GM18858 (cell line): ENCODE data around the gene ZNF385D.

ENCODE experiments used
- ATAC-seq: cut with Tn5 transposase; IDR thresholded peaks from one replicate; pipeline ENCODE4 v1.9.1; 2021; ENCODE audit not compliant: unreplicated experiment

ZNF385D gene

GRCh38 chr3:21462141-21462540, 288.9 kb downstream of the ZNF385D start:
- no peak for ATAC-seq

DNA sequence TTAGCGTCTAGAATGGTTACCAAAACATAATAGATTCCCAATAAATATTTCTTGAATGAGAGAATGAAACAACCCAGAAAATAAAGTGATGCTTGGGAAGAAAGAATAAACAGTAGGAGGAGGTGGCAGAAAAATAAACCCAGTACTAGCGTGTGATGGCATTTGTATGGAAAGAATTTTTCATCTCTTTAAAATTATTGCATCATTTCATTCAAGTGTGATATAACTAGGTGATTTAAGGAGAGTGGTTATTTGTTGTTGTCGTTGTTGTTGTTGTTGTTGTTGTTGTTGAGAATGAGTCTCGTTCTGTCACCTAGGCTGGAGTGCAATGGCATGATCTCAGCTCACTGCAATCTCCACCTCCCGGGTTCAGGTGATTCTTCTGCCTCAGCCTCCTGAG, 293.9 kb downstream of the ZNF385D start:
- no peak for ATAC-seq

DNA sequence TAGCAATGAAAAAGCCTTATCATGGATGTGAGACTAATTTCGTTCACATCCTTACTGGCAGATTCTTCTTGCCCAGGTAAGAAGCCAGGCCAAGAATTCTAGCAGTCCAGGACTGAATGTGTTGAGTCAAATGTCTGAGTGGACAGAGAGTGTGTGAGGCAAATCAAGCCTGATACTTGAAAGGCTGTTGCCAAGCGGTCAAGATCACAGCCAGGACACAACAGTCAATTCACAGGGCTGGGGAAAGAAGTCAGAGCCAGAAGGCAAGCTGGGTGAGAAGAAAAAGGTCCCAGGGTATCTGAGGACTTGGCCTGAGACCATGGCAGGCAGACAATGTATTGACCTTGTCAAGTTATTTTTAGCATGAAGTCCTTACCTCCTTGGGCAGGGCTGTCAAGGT, 301.3 kb downstream of the ZNF385D start:
- ATAC-seq: no peak

GRCh38 chr3:21447476-21448151, 303.4 kb downstream of the ZNF385D start:
- ATAC-seq: no peak

DNA sequence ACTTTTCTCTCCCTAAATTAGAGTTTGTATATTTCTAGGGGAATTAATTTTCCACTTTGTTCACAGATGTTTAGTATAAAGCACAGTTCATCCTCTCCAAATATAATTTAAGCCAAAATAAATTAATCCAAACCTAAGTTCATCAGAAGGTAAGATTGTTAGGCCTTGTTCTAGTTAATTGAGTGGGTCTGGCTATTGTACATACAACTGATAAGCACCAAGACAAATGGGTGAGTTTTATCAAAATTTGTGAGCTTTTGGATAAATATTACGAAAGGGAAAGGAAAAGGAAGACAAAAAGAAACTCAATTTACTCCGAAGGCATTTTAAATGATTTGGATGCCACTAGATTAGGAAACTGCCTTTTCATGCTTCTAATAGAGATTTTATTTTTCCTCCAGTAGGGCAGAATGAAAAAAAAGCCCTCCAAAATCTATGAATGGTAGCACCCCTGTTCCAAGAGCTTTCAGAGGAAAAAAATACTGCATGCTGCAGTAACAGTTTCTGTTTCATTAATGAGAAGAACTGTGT, 304.0 kb downstream of the ZNF385D start:
- ATAC-seq: no peak

GRCh38 chr3:21446027-21446426, 305.0 kb downstream of the ZNF385D start:
- ATAC-seq: peak; percentile 83

GRCh38 chr3:21441821-21442220, 309.2 kb downstream of the ZNF385D start:
- no peak for ATAC-seq

DNA sequence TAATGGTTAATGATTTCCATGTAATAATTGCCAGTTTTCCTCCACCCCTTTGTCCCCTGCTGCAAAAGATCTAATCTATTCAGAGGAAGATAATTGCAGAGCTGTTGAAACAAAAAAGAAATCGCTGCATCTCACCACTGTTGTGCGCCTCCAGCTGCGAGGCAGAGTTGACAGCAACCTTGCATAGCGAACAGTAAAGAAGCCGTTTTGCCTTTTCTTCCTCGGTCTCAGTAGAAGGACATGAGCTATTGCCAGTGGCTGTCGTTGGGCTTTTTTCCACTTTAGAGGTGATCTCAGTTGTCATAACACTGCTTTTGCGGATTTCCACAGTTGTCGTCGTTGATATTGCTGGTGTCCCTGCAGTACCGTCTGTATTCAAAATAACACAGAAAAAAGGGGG, 314.2 kb downstream of the ZNF385D start:
- no peak for ATAC-seq

DNA sequence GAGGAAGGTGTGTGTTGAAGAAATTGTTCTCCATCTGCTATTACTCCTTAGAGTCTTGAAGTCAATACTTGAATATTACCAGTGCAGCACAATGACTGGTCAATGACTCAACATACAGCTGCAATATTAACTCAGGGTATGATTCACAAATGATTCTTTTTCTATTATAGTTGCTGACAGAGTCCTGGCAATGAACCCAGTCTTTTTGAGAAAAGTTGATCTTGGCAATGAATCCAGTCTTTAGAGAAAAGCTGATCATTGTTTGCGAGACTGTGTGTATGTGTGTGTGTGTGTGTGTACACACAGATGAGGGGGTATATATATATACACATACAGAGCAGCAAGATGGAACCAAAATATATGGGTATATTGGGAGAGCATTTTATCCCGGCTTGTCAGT, 315.1 kb downstream of the ZNF385D start:
- no peak for ATAC-seq

- ATAC-seq: no peak
Measured at GRCh38 chr3:21434310-21434709, 316.7 kb downstream of the ZNF385D start.

- no peak for ATAC-seq
Measured at GRCh38 chr3:21433751-21434150, 317.3 kb downstream of the ZNF385D start.

DNA sequence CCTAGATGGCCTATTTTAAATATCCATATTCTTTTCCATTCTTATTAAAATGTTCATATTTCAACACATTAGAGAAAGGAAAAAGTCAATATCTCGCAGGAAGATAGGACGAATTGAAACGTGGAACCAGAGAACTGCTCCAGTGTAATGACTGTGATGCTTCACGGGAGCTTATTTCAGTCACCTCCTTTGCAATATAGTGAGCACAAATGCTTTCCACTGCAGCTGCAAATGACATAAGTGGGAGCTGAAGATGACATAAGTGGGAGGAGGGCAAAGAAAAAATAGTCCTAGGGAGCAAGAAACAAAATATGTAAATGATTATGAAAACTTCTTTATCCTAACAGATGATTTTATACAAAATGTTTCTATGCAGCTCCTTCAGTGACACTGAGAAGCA, 324.1 kb downstream of the ZNF385D start:
- no peak for ATAC-seq

DNA sequence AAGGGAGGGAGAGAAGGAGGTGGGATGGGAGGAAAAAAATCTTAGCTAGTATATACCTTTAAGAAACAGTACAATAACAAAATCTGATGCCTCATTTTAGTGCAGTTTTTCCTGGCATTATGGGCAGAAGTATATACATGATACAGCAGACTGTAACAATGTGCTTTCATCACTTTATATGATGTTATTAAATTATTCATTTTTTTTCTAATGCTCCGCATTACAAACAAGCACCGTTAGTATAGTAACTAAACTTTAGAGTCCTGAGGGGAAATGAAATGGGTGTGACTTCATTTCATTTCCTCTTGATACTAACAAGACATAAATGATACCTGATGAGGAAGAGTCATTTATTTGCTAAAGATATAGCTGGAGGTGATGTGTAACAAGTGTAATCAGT, 325.3 kb downstream of the ZNF385D start:
- no peak for ATAC-seq

DNA sequence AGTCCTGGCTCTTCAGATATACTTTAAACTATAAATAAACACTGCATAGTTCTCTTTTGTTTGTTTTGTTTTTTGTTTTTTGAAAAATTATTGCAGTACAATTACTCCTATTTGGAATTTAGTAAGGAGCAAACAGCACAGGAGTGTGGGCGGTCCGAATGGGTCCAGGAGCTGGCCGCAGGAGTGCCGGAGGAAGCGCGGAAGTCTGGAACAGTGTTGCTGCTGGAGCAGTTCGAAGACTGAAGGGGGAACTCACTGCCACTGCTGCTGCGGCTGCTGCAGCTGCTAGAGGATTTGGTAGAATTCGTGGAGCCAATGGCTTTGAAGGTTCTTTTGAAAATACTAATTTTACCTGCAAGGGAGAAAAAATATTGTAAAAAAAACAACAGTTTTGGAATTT, 329.9 kb downstream of the ZNF385D start:
- no peak for ATAC-seq

DNA sequence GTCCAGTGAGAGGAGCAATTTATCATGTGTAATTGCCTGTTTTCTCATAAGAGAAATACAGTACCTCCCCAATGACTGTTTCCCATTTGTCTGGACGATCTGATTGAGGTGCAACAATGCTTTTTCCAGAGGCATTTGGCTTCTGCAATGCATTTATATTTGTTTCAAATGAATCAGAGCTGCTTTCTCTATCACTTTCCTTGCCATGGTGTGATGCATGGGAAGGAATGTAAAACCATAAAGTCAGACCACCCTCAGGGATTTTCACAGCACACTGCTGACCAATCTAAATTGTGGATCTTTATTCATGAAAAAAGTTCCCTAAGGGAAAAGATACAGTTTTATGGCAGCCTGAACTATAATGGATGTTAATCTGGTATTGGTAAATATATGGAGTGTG, 333.0 kb downstream of the ZNF385D start:
- ATAC-seq: no peak

DNA sequence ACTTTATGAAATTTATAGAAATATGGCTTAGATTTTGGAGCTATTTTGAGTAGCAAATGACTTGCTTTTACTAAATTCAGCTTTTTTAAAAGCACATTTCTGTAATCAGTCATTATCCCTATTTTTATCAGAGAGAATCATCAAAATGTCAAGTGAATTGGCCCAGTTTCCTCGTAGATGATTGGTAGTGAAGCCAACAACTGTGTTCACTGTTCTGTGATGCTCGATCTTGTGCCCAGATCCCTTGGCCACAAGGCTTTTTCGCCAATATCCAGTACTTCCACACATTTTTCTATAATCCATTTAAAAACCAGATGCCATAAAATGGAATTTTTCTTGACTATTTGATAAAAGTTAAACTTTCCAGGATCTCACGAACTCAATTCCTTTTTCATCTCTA, 336.5 kb downstream of the ZNF385D start:
- no peak for ATAC-seq

DNA sequence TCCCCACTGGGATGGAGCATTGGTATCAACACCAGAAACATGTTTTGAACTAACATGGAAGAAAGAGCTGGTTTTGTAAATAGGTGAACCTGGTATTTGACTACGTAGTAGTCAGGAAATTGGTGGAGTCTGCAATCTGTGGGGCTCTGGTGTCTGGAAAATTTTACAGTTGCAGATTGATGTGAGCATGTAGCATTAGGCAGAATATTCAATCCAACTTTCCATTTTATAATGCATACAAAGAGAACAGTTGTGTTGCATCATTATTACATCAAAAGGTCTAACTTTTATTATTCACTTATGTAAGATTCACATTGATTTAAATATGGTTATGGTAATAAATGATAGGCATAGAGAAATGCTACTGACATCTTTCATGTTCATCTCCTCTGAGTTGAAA, 340.0 kb downstream of the ZNF385D start:
- ATAC-seq: no peak

DNA sequence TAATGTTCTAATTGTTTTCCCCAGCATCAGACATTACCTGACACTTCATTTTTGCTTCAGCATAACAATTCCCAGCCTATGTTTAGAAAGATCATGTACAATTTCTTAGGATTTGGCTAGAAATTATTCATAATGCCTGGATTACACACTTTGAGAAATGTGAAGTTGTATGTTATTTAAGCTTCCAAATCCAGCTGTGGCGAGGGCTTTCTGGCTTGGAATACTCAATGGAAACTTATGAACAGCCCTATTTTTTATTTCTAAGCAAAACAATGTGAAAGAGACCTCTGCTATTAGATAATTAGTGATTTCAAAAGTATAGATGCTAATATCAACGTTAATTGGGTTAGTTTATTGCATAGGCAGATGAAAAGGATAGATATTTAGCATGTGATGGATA, 341.6 kb downstream of the ZNF385D start:
- no peak for ATAC-seq

DNA sequence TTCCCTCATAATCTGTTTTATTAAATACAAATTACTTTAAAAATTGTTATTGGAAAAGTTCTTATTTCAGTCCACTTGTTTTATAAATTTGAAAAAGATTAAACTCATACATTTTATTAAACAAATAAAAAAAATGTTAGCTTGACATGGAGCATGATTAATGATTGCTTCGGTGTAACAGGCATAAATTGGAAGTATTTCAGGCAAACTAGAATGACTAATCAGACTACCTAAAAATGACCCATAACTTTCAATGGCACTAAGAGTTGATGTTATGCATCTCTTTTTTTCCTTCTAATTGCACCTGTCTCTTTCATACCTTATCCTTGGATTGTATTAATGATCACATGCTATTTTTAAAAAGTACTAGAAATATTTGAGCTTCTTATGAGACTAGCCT, 343.3 kb downstream of the ZNF385D start:
- ATAC-seq: no peak

DNA sequence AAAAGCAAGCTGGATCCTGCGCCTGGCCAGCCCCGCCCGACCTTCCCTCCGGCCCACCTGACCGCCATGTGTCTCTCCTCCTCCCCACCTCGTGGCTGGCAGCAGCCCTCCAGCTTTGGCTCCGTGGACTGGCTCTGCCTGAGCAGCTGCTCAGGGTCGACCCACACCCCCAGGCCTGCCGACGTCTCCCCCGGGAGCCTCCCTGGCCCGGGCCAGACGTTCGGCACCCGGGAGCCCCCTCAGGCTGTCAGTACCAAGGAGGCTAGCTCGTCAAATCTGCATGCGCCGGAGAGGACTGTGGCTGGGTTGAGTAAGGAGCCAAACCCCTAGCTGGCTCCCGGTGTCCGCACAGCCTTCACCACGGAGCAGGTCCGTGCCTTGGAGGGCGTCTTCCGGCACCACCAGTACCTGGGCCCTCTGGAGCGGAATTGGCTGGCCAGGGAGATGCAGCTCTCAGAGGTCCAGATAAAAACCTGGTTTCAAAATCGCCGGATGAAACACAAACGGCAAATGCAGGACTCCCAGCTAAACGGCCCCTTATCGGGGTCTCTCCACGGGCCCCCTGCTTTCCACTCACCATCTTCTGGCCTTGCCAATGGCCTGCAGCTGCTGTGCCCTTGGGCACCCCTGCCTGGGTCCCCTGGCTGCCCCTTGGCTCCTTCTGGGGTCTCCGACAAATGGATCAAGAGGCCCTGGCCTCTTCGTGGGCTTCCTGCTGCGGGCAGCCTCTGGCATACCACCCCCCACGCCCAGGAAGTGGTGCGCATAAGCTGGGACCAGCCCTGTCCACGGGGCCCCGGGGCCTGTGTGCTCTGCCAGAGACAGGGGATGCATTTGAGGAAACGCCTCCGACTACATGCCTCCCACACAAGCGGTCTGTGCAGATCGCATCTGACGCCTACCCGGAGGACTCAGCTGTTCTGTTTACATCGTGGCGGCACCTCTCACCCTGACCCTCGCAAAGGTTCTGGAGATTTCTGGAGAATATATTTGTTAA, 345.0 kb downstream of the ZNF385D start:
- ATAC-seq: no peak

DNA sequence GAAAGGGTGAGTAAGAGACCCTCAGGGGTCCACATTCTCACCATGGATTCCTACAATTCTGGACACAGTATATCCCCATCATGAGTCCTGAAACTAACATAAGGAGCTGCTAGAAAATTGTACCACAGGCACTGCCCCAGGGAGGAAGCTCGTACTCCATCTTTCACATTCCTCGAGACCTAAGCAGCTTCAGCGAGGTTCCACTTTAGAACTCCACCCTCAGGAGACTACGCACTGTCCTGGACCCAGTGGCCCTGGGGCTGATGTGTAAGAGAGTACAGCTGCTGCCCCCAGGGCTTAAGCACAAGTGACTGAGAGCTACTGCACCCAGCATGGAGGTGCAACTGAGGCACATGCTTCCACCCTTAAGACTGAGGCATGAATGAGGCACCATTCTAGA, 352.5 kb downstream of the ZNF385D start:
- ATAC-seq: no peak

DNA sequence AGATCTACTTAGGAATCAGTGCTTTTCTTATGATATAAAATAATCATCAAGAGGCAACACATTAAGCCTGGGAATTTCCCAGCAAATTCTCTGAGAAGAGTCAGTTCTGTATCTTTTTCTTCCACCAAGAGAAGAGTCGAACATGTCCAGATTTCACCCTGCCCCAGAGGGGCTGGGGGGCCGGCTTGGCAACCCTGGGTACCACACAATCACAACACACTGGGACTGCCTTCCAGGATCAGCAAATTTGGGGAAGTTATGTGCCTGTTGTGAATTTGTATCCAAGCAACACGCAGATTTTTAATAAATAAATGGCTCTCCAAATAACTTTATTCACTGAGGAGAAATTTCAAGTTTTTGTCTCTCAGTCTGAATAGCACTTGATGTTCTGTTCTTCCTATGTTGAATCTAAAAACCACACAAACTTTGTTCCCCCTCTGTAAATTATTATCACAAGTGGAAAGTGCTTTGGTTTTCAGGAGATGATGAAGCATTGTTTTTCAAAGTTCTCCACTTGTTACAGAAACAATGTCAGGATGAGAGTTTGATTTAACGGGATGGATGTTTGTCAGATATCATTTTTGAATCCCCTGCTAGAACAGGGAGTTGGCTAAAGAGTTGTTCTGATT, 357.2 kb downstream of the ZNF385D start:
- ATAC-seq: no peak
